Medulla oblongata (tissue), 1 donor: ENCODE results near the gene FBF1.

Experiments
- DNase-seq: peaks from one replicate; pipeline ENCODE4 v3.0.0-alpha.2; 2015; ENCODE audit errors: extremely low spot score

The FBF1 gene

GRCh38 chr17:75914643-75915267 lies 26.1 kb downstream of the FBF1 start:
- DNase-seq = no peak

GRCh38 chr17:75913537-75914210 lies 27.2 kb downstream of the FBF1 start:
- DNase-seq = no peak

- DNase-seq = no peak
Measured at GRCh38 chr17:75910699-75911098, 30.1 kb downstream of the FBF1 start.

- no peak for DNase-seq
Measured at GRCh38 chr17:75909812-75910274, 31.0 kb downstream of the FBF1 start.

- no peak for DNase-seq
Measured at GRCh38 chr17:75909051-75909811, 31.6 kb downstream of the FBF1 start.

GRCh38 chr17:75908201-75908600 lies 32.6 kb downstream of the FBF1 start:
- no peak for DNase-seq

- no peak for DNase-seq
Measured at GRCh38 chr17:75906143-75906884, 34.5 kb downstream of the FBF1 start.

- peak; percentile 90 for DNase-seq
Measured at GRCh38 chr17:75904749-75905521, 35.9 kb downstream of the FBF1 start, which contains the start of gene MRPL38. Gene MRPL38 (minus strand): TSS chr17:75904884. CDS start chr17:75904875, 9 bp downstream.

GRCh38 chr17:75902406-75902805 lies 38.4 kb downstream of the FBF1 start:
- DNase-seq = no peak

GRCh38 chr17:75901727-75902126 lies 39.1 kb downstream of the FBF1 start:
- no peak for DNase-seq

GRCh38 chr17:75900691-75901533 lies 39.9 kb downstream of the FBF1 start:
- no peak for DNase-seq

GRCh38 chr17:75899767-75900468 lies 40.9 kb downstream of the FBF1 start:
- DNase-seq = no peak

GRCh38 chr17:75899353-75899752 lies 41.5 kb downstream of the FBF1 start:
- DNase-seq = no peak

GRCh38 chr17:75898791-75899190 lies 42.1 kb downstream of the FBF1 start:
- no peak for DNase-seq

GRCh38 chr17:75898065-75898464 lies 42.8 kb downstream of the FBF1 start:
- no peak for DNase-seq

GRCh38 chr17:75897160-75898019 lies 43.5 kb downstream of the FBF1 start:
- no peak for DNase-seq

GRCh38 chr17:75896415-75897159 lies 44.3 kb downstream of the FBF1 start, which contains the start of gene TRIM65:
Gene TRIM65 (minus strand): TSS chr17:75896951. CDS start chr17:75896937, 14 bp downstream.
- DNase-seq = peak; percentile 87
